Superior temporal gyrus (tissue), 1 donor: ENCODE data around the gene KRT81.
"Not testable (repeated sequence)": the region's sequence is repeated elsewhere in the genome, so short reads cannot be mapped to it uniquely, and the experiment has no call there.

Experiments
- DNase-seq: peaks from one replicate; pipeline ENCODE4 v3.0.0-alpha.2; 2016; ENCODE audit errors: extremely low spot score

The KRT81 gene

DNA sequence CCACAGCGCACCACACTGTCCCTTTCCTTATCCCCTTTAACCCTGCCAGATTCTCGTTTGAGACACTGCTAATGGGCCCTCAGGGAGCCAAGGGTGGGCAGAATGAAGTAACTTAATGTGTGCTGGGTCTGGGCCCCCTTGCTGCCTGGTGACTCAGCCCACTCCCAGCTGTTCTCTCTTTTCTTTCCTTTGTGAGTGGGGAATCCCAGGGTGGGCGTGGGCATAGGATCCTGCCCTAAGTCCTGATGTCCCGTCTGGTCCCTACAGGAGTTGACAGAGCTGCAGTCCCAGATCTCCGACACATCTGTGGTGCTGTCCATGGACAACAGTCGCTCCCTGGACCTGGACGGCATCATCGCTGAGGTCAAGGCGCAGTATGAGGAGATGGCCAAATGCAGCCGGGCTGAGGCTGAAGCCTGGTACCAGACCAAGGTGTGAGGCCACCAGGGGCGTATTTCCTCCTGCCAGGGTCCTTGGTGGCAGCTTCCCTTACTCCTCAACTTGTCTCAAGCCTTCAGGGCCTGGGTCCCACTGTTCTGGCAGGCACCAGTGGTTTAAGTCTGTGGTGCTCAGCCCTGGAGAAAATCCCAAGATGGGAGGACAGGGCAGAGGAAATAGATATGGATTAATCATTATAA lies 50.0 kb downstream of the KRT81 start:
- DNase-seq: no peak

DNA sequence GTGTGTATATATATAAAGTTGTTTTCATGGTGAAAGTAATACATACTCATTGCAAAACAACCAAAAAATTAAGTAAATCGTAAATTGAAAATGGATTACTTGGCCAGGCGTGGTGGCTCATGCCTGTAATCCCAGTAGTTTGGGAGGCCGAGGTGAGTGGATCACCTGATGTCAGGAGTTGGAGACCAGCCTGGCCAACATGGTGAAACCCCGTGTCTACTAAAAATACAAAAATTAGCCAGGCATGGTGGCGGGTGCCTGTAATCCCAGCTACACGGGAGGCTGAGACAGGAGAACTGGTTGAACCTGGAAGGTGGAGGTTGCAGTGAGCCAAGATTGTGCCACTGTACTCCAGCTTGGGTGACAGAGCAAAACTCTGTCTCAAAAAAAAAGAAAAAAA lies 51.1 kb downstream of the KRT81 start:
- DNase-seq: not testable (repeated sequence)

DNA sequence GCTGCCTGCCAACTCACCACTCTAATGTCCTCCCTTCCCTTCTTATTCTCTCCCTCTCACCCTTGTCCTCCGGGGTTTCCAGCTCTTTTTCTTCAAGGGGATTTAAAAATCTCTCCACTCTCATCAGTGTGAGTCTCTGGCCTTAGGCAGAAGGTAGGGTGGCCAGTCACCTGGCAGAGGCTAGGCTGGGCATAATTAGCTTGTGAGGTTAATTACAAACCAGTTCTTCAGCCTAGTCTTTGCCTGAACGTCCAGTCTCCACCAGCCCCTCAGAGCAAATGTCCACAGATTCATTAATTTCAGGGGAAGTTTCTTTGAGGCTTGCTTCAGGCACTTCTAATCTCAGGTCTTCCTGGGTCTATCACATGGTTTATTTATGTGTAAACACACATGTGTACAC lies 51.6 kb downstream of the KRT81 start:
- no peak for DNase-seq

GRCh38 chr12:52238916-52239646 lies 52.3 kb downstream of the KRT81 start:
- no peak for DNase-seq

GRCh38 chr12:52238207-52238840 lies 53.0 kb downstream of the KRT81 start:
- DNase-seq: no peak

DNA sequence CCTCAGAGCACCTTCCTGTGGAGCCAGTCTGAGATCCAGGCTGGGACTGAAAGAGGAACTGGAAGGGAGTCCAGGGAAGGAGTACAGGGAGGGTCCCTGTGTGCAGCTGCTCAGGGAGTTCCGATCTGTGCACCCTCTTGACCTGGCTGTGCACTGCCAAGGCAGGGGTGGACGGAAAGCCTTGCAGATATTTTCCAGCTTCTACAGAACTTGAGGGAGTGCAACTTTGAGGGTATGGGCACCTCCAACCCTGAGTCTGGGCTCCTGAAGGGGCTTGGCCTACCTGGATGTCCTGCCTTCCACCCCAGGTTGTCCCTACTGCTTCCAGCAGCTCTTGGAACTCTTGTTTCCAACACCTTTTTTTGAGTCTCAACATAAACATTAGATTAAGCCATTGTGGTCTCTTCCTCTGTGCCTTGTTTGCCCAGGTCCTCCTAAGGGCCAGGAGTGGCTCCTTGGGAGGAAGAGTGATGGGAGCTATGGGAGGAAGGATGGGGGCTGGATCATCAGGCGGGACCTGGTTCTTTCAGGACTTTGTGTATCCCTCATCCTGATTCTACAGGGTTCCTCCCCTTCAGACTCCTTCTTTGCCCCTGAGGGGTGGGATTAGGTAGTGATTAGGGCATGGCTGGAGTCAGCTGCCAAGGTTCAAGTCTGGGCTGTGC lies 54.8 kb downstream of the KRT81 start:
- no peak for DNase-seq
